Measurements from ENCODE around the gene TTC24. TPM values are rescaled to one million over a fixed set of nuclear protein-coding genes. Genes with fewer than 3 reads are reported as not detected.

Gene TTC24
- total and polyA plus RNA-seq, 10 of the 15 experiments (the other 5 are each of a cell fraction or from before 2014, with no cell fraction given), result 0.05 to 6.4 (median 2.9) TPM; not detected in 1

- Histone ChIP-seq H3K4me2 (ENCODE audit: control insufficient read depth, insufficient read depth) (no peak overlapping the region), H3K27ac (ENCODE audit: control insufficient read depth, insufficient read depth) (no peak overlapping the region), H4K20me1 (ENCODE audit: control insufficient read depth, insufficient read depth) (no peaks in the 10 kb centered on the region), H3K4me3 (no peak overlapping the region), H3K4me1 (ENCODE audit: control insufficient read depth, insufficient read depth, low read length) (peaks cover 3% of the 10 kb centered on the region), H2AFZ (ENCODE audit: control insufficient read depth, low read depth, low read length) (no peak overlapping the region), H3K27me3 (replicated peaks in 1 of 2; ENCODE audit: control insufficient read depth in 2 of 2, insufficient read depth in 2 of 2, low read length in 1 of 2) (no peaks in the 10 kb centered on the region), H3K9ac (ENCODE audit: control insufficient read depth, insufficient read depth, low read length) (no peak overlapping the region), H3K9me3 (replicated peaks; ENCODE audit: control insufficient read depth, insufficient read depth, low read length) (no peaks in the 10 kb centered on the region), H3K79me2 (ENCODE audit: control insufficient read depth, insufficient read depth, low read length) (peaks cover 34% of the 10 kb centered on the region), H3K36me3 (ENCODE audit: control insufficient read depth in 2 of 2, insufficient read depth in 2 of 2, low read length in 1 of 2) (peaks cover 27 to 31% of the 10 kb centered on the region in 2 experiments; a peak in 3 of 4 replicates)
- 98% methylated on average over 3 of the region's 3 CpGs for WGBS (ENCODE audit: insufficient coverage, insufficient replicate concordance, low lambda C conversion rate, missing lambda C conversion rate)
- intact Hi-C loops (cut with micrococcal nuclease; ENCODE audit: unreplicated experiment), result no loop called here
- ChIA-PET POLR2A (interaction anchor here (0.5 kb wide), 1 partner anchor 152 kb away, joined by 5 read pairs; no protein-coding TSS in a partner anchor), RAD21 (ENCODE audit: unreplicated experiment) (no interaction called here), CTCF (interaction anchor here (1.8 kb wide), 1 partner anchor 12 kb away, joined by 9 read pairs; no protein-coding TSS in a partner anchor), SMC1A (ENCODE audit: uncharacterized antibody, unreplicated experiment) (interaction anchor here (0.8 to 1.0 kb wide), 2 partner anchors 100 to 102 kb away, joined by 3 to 4 read pairs; no protein-coding TSS in a partner anchor)
- no peak for TF ChIP-seq ETV6 (conservative IDR thresholded peaks at IDR 0.05 in 1 of 2, IDR thresholded peaks at IDR 0.05 in 1 of 2; ENCODE audit: borderline replicate concordance in 1 of 2, low read depth in 1 of 2)
- no peak for TF ChIP-seq BCL3 (IDR thresholded peaks at IDR 0.05; ENCODE audit: borderline replicate concordance, insufficient read depth, low read depth, low read length, poor library complexity, severe bottlenecking)
- TF ChIP-seq, protein P1, sequence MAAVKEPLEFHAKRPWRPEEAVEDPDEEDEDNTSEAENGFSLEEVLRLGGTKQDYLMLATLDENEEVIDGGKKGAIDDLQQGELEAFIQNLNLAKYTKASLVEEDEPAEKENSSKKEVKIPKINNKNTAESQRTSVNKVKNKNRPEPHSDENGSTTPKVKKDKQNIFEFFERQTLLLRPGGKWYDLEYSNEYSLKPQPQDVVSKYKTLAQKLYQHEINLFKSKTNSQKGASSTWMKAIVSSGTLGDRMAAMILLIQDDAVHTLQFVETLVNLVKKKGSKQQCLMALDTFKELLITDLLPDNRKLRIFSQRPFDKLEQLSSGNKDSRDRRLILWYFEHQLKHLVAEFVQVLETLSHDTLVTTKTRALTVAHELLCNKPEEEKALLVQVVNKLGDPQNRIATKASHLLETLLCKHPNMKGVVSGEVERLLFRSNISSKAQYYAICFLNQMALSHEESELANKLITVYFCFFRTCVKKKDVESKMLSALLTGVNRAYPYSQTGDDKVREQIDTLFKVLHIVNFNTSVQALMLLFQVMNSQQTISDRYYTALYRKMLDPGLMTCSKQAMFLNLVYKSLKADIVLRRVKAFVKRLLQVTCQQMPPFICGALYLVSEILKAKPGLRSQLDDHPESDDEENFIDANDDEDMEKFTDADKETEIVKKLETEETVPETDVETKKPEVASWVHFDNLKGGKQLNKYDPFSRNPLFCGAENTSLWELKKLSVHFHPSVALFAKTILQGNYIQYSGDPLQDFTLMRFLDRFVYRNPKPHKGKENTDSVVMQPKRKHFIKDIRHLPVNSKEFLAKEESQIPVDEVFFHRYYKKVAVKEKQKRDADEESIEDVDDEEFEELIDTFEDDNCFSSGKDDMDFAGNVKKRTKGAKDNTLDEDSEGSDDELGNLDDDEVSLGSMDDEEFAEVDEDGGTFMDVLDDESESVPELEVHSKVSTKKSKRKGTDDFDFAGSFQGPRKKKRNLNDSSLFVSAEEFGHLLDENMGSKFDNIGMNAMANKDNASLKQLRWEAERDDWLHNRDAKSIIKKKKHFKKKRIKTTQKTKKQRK (IDR thresholded peaks at IDR 0.05; ENCODE audit: low read depth, low read length), result no peak
- in situ Hi-C loops (cut with MboI), result no loop called here
- BruUV-seq (replicated peaks), result no TSS peak
- FAIRE-seq (no peak), ATAC-seq (no peak), DNase-seq (ENCODE audit: low read depth, low spot score) (no peak)
Observed at GRCh38 chr1:156596426-156596825, 16.9 kb downstream of the TTC24 start.

Measured in GM12878 (cell line).